Common myeloid progenitor, CD34-positive (primary cell): ENCODE results near the gene INTS13. TPM values are rescaled to one million over a fixed set of nuclear protein-coding genes. Genes with fewer than 3 reads are reported as not detected.

Experiments
- CTCF ChIA-PET: fragments of 350-600 bp; sonication (Branson Sonifier 250); formaldehyde crosslinking; loops from one replicate; lab custom pipeline; 2021; ENCODE audit warnings: antibody characterized with exemption; lab: Charles Lee
- POLR2A ChIA-PET: fragments of 350-600 bp; sonication (Branson Sonifier 250); formaldehyde crosslinking; loops from one replicate; lab custom pipeline; 2021; ENCODE audit warnings: antibody characterized with exemption; lab: Charles Lee
- DNase-seq, 3 donors: peaks; one replicate each; pipeline versions ENCODE4 v3.0.0 to v3.0.0-alpha.2; 2013
- H3K27ac ChIP-seq, 2 experiments: 1 replicate in 1 of 2; 2 replicates in 1 of 2; pipeline ENCODE4 v1.7.0; 2013; ENCODE audit warnings: inconsistent platforms in 2 of 2, low read length in 2 of 2, mild to moderate bottlenecking in 2 of 2, low read depth in 1 of 2, moderate library complexity in 1 of 2; ENCODE audit not compliant: severe bottlenecking in 2 of 2, insufficient read depth in 1 of 2, poor library complexity in 1 of 2
- H3K27me3 ChIP-seq, 5 experiments: replicated peaks in 2 of 5; 1 replicate in 3 of 5; 2 replicates in 2 of 5; pipeline versions ENCODE4 v1.6.1 to v1.7.0; 2013; ENCODE audit warnings: low read length in 4 of 5, mild to moderate bottlenecking in 2 of 5, moderate library complexity in 2 of 5, inconsistent platforms in 1 of 5; ENCODE audit not compliant: insufficient read depth in 5 of 5, control insufficient read depth in 4 of 5
- H3K36me3 ChIP-seq, 4 experiments: 1 replicate in 2 of 4; 2 replicates in 2 of 4; pipeline versions ENCODE4 v1.6.1 to v1.7.0; 2013; ENCODE audit warnings: low read length in 3 of 4, control low read depth in 1 of 4, mild to moderate bottlenecking in 1 of 4; ENCODE audit not compliant: control insufficient read depth in 4 of 4, insufficient read depth in 4 of 4
- H3K4me1 ChIP-seq, 4 experiments: 1 replicate in 3 of 4; 2 replicates in 1 of 4; pipeline versions ENCODE4 v1.6.1 to v1.7.1; 2013; ENCODE audit warnings: low read length in 3 of 4, mild to moderate bottlenecking in 3 of 4, control low read depth in 1 of 4, inconsistent platforms in 1 of 4, moderate library complexity in 1 of 4; ENCODE audit not compliant: control insufficient read depth in 4 of 4, insufficient read depth in 4 of 4; ENCODE audit errors: control extremely low read depth in 1 of 4
- H3K4me3 ChIP-seq, 7 experiments: 1 replicate in 4 of 7; 2 replicates in 3 of 7; pipeline versions ENCODE4 v1.5.1 to v1.7.0; 2013; ENCODE audit warnings: mild to moderate bottlenecking in 7 of 7, low read length in 6 of 7, moderate library complexity in 6 of 7, inconsistent platforms in 2 of 7, low read depth in 2 of 7, control low read depth in 1 of 7; ENCODE audit not compliant: insufficient read depth in 4 of 7, control insufficient read depth in 1 of 7; ENCODE audit errors: extremely low read depth in 1 of 7
- H3K9me3 ChIP-seq, 5 experiments: 1 replicate in 4 of 5; 2 replicates in 1 of 5; pipeline versions ENCODE4 v1.6.1 to v1.7.1; 2013; ENCODE audit warnings: low read length in 4 of 5, mild to moderate bottlenecking in 2 of 5, inconsistent platforms in 1 of 5, low read depth in 1 of 5, moderate library complexity in 1 of 5; ENCODE audit not compliant: control insufficient read depth in 4 of 5, insufficient read depth in 2 of 5; ENCODE audit errors: control extremely low read depth in 1 of 5
- WGBS: methylation state at CpG from one replicate; pipeline ENCODE4 v1.1.5; 2013; ENCODE audit not compliant: insufficient coverage; 5-methylcytosine and 5-hydroxymethylcytosine counted together
- polyA plus RNA-seq: library from polyadenylated mRNA; unstranded; fragments of 120-200 nt; gene quantifications from one replicate; pipeline ENCODE4 v1.2.1, GENCODE V29; 2013

The INTS13 gene
- 55.1 TPM for polyA plus RNA-seq

DNA sequence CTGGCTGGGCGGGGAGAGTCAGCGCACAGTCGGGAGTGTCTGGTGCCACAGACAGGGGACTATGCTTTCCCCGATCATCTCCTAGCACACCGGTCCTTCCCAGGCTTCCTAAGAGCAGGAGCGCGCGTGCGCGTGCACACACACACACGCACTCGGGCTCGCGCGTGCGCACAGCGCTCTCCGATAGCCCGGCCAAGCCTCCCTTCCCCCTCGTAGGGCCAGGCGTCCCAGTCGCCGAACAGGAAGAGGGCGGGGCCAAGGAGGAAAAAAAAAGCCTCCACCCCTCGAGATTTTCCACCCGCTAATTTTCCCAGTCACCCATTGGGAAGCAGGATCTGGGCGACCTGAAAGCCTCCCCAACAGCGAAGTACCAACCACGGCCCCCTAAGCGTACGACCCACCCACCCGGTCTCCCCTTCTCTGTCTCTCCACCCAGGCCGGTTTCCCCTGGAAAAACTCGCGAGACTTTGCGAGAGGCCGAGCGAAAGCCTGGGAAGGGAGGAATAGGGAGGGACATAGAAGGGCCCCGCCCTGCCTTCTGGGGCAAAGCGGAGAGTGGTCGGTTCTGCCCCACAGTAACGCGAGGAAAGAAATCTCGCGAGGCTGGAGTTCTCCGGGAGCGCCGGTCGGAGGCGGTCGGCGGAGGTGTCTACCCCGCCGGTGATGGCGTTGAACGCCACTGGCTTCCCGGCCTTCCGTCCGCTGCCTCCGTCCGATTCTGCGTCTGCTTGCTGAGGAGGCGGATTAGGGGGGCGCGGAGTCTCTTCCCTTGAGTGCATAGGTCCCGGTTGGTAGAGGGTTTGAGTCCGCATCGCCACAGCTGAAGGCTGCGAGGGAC, at the start of gene INTS13, which contains the start of gene FGFR1OP2:
Gene INTS13, minus strand, starts transcription at position 119 of the 838 bp plus-strand sequence. CDS start 1,178 bp downstream, outside the sequence.
Gene FGFR1OP2, plus strand, starts transcription at position 608 of the 838 bp plus-strand sequence. CDS start 15,689 bp downstream, outside the sequence.
- ChIA-PET POLR2A (interaction anchor here (1.5 kb wide), 1 partner anchor 18 kb away, joined by 3 read pairs; no protein-coding TSS in a partner anchor), CTCF (interaction anchor here (1.2 kb wide), 1 partner anchor 73 kb away, joined by 4 read pairs; no protein-coding TSS in a partner anchor)
- Histone ChIP-seq H3K27ac (peak within 1 kb of the TSS; percentile 96 to 98), H3K4me1 (peaks cover 19 to 65% (median 49%) of the 10 kb centered on the region in 4 experiments), H3K4me3 (peak within 1 kb of the TSS; percentile 96 to 99 (median 99)), H3K36me3 (peaks cover 2 to 11% (median 4%) of the 10 kb centered on the region in 4 experiments), H3K9me3 (no peaks in the 10 kb centered on the region), H3K27me3 (no peaks in the 10 kb centered on the region)
- DNase-seq: peak; percentile 98 to 99 (median 99)
- 0% methylated on average over 35 of the region's 69 CpGs for WGBS

DNA sequence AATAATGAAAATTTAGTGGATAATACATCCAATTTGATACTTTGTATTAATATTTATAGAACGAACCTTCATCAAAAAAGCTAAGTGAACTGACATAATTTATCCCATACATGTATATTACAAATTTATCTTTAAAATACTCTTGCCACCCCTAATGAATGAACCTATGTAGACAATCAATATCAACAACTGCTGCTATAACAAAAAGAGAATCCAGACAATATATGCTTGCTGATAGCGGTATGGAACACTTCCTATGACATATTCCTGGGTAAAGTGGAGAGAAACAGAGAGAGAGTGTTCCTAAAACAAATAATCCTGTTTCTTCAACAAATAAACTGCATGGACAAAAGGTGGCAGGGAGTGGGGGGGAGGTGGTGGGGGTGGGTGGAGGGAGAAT, 45.1 kb upstream of the INTS13 start:
- peaks cover 0 to 6% (median 5%) of the 10 kb centered on the region in 4 experiments for H3K4me1 ChIP-seq
- no peak for DNase-seq
- H3K4me3 ChIP-seq: no peak overlapping the region
- no peaks in the 10 kb centered on the region for H3K27me3 ChIP-seq
- WGBS: no CpG with 5 or more reads among the region's 2 CpGs
- CTCF ChIA-PET: no interaction called here
- no peaks in the 10 kb centered on the region for H3K9me3 ChIP-seq
- POLR2A ChIA-PET: interaction anchor here (0.6 kb wide), 1 partner anchor 221 kb away, joined by 3 read pairs; no protein-coding TSS in a partner anchor
- H3K27ac ChIP-seq: no peak overlapping the region
- peaks cover 14 to 73% (median 44%) of the 10 kb centered on the region in 4 experiments for H3K36me3 ChIP-seq

GRCh38 chr12:26979733-26980132, 42.0 kb upstream of the INTS13 start:
- no peak for DNase-seq
- ChIA-PET CTCF (interaction anchor here (1.1 to 4.6 kb wide), 3 partner anchors 8 to 17 kb away, joined by 4 to 17 read pairs (median 8); no protein-coding TSS in a partner anchor), POLR2A (no interaction called here)
- WGBS: 97% methylated on average over 11 of the region's 11 CpGs
- no peak overlapping the region for H3K27ac ChIP-seq
- no peak overlapping the region for H3K4me3 ChIP-seq
- H3K27me3 ChIP-seq: no peaks in the 10 kb centered on the region
- peaks cover 0 to 7% (median 2%) of the 10 kb centered on the region in 4 experiments for H3K4me1 ChIP-seq
- H3K9me3 ChIP-seq: no peaks in the 10 kb centered on the region
- H3K36me3 ChIP-seq: peaks cover 21 to 78% (median 53%) of the 10 kb centered on the region in 4 experiments

DNA sequence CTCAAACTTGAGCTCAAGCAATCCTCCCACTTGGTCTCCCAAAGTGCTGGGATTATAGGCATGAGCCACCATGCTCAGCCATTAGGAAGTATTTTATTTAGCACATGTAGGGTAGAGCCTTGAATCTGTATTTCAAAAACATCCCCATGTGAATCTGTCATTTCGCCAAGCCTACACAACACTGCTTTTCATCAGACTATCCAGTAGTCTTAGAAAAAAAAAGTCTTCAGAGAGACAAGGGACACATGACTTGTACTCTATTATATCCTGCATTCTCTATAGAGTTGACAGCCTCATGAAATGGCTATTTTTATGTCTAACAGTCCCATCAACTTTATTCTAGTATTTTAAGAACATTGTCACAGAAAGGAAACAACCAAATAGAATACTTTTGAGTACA, 41.0 kb upstream of the INTS13 start:
- Histone ChIP-seq H3K9me3 (no peaks in the 10 kb centered on the region), H3K27me3 (no peaks in the 10 kb centered on the region), H3K4me1 (peaks cover 0 to 7% (median 2%) of the 10 kb centered on the region in 4 experiments), H3K27ac (no peak overlapping the region), H3K4me3 (no peak overlapping the region), H3K36me3 (peaks cover 21 to 83% (median 59%) of the 10 kb centered on the region in 4 experiments)
- CTCF ChIA-PET: interaction anchor here (0.5 to 4.6 kb wide), 3 partner anchors 15 to 110 kb away, joined by 3 to 17 read pairs (median 5); no protein-coding TSS in a partner anchor
- 83% methylated on average over 1 of the region's 1 CpG for WGBS
- DNase-seq: no peak
- POLR2A ChIA-PET: no interaction called here

DNA sequence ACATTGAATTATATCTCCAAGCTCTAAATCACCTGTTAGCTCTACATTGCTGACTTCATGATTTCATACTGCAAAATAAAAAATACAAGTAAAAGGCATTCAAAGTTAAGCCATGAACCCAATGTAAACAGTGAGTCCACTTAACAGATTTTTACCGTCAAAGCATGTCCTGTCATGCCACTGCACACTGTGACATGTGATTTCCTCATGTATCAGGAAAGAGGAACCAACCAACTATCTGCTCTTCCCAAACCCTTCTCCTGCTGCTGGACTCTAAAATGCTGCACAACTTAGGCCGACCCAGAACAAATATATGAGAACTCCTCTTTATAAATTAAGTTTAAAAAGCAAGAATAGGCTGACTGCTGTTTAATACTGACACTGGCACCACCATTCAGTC, 38.9 kb upstream of the INTS13 start:
- no peak overlapping the region for H3K27ac ChIP-seq
- H3K9me3 ChIP-seq: no peaks in the 10 kb centered on the region
- H3K4me1 ChIP-seq: peaks cover 0 to 7% (median 2%) of the 10 kb centered on the region in 4 experiments
- H3K27me3 ChIP-seq: no peaks in the 10 kb centered on the region
- no peak for DNase-seq
- H3K4me3 ChIP-seq: no peak overlapping the region
- POLR2A ChIA-PET: no interaction called here
- peaks cover 24 to 85% (median 59%) of the 10 kb centered on the region in 4 experiments for H3K36me3 ChIP-seq
- WGBS: 43% methylated on average over 1 of the region's 2 CpGs
- CTCF ChIA-PET: interaction anchor here (0.8 to 1.4 kb wide), 6 partner anchors 10 to 39 kb away, joined by 3 read pairs; no protein-coding TSS in a partner anchor

- WGBS: no CpG with 5 or more reads among the region's 2 CpGs
- peaks cover 0 to 5% (median 1%) of the 10 kb centered on the region in 4 experiments for H3K4me1 ChIP-seq
- H3K27ac ChIP-seq: no peak overlapping the region
- H3K27me3 ChIP-seq: no peaks in the 10 kb centered on the region
- DNase-seq: no peak
- H3K36me3 ChIP-seq: peaks cover 24 to 78% (median 55%) of the 10 kb centered on the region in 4 experiments
- H3K4me3 ChIP-seq: no peak overlapping the region
- H3K9me3 ChIP-seq: peaks cover 0 to 3% (median 0%) of the 10 kb centered on the region in 5 experiments
- ChIA-PET POLR2A (no interaction called here), CTCF (interaction anchor here (1.1 to 3.2 kb wide), 4 partner anchors 9 to 54 kb away, joined by 3 to 8 read pairs (median 4); no protein-coding TSS in a partner anchor)
Measured at GRCh38 chr12:26971963-26972362, 34.2 kb upstream of the INTS13 start.
